A549 (cell line): ENCODE results near the gene ANKRD40. TPM values are rescaled to one million over a fixed set of nuclear protein-coding genes. Genes with fewer than 3 reads are reported as not detected.

ENCODE experiments used
- BHLHE40 ChIP-seq: IDR thresholded peaks from 2 replicates; pipeline ENCODE4 v1.6.1; 2012; ENCODE audit warnings: low read depth, low read length, inconsistent platforms
- CHD2 ChIP-seq: fragments of 150-350 bp; IDR thresholded peaks from 2 replicates; pipeline ENCODE4 v1.6.1; 2014; ENCODE audit warnings: low read length; ENCODE audit not compliant: partially characterized antibody
- ESRRA ChIP-seq: fragments of 150-350 bp; IDR thresholded peaks from 2 replicates; pipeline ENCODE4 v1.6.1; 2014; ENCODE audit warnings: mild to moderate bottlenecking, low read length, borderline replicate concordance
- FOSL2 ChIP-seq, 2 experiments: fragments of 450-650 bp in 1 of 2; fragments of >200 bp in 1 of 2; sonication (Bioruptor Twin) in 1 of 2; formaldehyde crosslinking; IDR thresholded peaks; 2 replicates each; pipeline versions ENCODE4 v1.5.0 to v1.6.1; 2016 to 2020; ENCODE audit warnings: mild to moderate bottlenecking in 1 of 2, moderate library complexity in 1 of 2
- HEYL ChIP-seq: fragments of 250-450 bp; sonication (Bioruptor Pico); IDR thresholded peaks from 2 replicates; pipeline ENCODE4 v1.8.0; 2021; ENCODE audit warnings: mild to moderate bottlenecking, moderate library complexity
- HOXB5 ChIP-seq: fragments of 250-450 bp; sonication (Bioruptor Pico); IDR thresholded peaks from 2 replicates; pipeline ENCODE4 v1.5.0; 2020; ENCODE audit warnings: mild to moderate bottlenecking, moderate library complexity
- JUNB ChIP-seq: fragments of >200 bp; sonication (Bioruptor Twin); formaldehyde crosslinking; IDR thresholded peaks from 2 replicates; pipeline ENCODE4 v1.6.1; 2016
- MAFK ChIP-seq: fragments of 450-650 bp; IDR thresholded peaks from 2 replicates; pipeline ENCODE4 v1.6.1; 2014; ENCODE audit not compliant: partially characterized antibody
- MAZ ChIP-seq: fragments of 150-350 bp; IDR thresholded peaks from 2 replicates; pipeline ENCODE4 v1.6.1; 2014; ENCODE audit warnings: antibody characterized with exemption, low read depth, low read length, borderline replicate concordance
- MYC ChIP-seq: IDR thresholded peaks from 2 replicates; pipeline ENCODE4 v1.6.1; 2012; ENCODE audit warnings: mild to moderate bottlenecking, inconsistent platforms, low read length, improper control_type of control experiment, borderline replicate concordance
- NFE2L2 ChIP-seq: fragments of 150-350 bp; conservative IDR thresholded peaks from 2 replicates; pipeline ENCODE4 v1.6.1; 2014; ENCODE audit warnings: low read length
- NR3C1 ChIP-seq: fragments of >200 bp; sonication (Bioruptor Twin); formaldehyde crosslinking; IDR thresholded peaks from 3 replicates; pipeline ENCODE4 v1.6.1; 2017
- RAD21 ChIP-seq, 2 experiments: fragments of >200 bp in 1 of 2; sonication (Bioruptor Twin) in 1 of 2; formaldehyde crosslinking in 1 of 2; IDR thresholded peaks in 1 of 2; conservative IDR thresholded peaks in 1 of 2; 2 replicates in 1 of 2; 3 replicates in 1 of 2; pipeline ENCODE4 v1.6.1; 2012 to 2018; ENCODE audit warnings: inconsistent platforms in 1 of 2
- SREBF2 ChIP-seq: fragments of 450-650 bp; IDR thresholded peaks from 2 replicates; pipeline ENCODE4 v1.6.1; 2014; ENCODE audit warnings: mild to moderate bottlenecking, moderate library complexity
- ZNF302 ChIP-seq: fragments of 250-450 bp; sonication (Bioruptor Pico); IDR thresholded peaks from 2 replicates; pipeline ENCODE4 v1.9.0; 2021; ENCODE audit warnings: inconsistent platforms, mild to moderate bottlenecking, moderate library complexity
- ZSCAN20 ChIP-seq: fragments of 250-450 bp; sonication (Bioruptor Pico); IDR thresholded peaks from 2 replicates; pipeline ENCODE4 v1.8.0; 2022; ENCODE audit warnings: mild to moderate bottlenecking, moderate library complexity
- polyA plus RNA-seq, 4 experiments: library from polyadenylated mRNA; depleted of rRNA in 3 of 4; stranded (reverse); fragments of >200 nt; fragmentation: RNase III in 1 of 4; extraction: RNeasy Plus Mini Kit Qiagen cat#74134 plus additional on column Dnase treatment in 1 of 4; gene quantifications; 2 replicates in 3 of 4; 3 replicates in 1 of 4; pipeline ENCODE4 v1.2.3, GENCODE V29; 2011 to 2017
- TF ChIP-seq, protein P1 (sequence below): fragments of 450-650 bp; IDR thresholded peaks from 2 replicates; pipeline ENCODE4 v1.6.1; 2014; ENCODE audit warnings: antibody characterized with exemption
- TF ChIP-seq, protein P2 (sequence below): fragments of 200-600 bp; sonication (generic); IDR thresholded peaks from 2 replicates; pipeline ENCODE4 v1.6.1; 2016; ENCODE audit warnings: antibody characterized with exemption, mild to moderate bottlenecking, moderate library complexity
- TF ChIP-seq, protein P3 (sequence below): IDR thresholded peaks from 2 replicates; pipeline ENCODE4 v1.6.1; 2012; ENCODE audit warnings: low read depth, borderline replicate concordance
- TF ChIP-seq, protein P4 (sequence below): fragments of 250-450 bp; sonication (Bioruptor Pico); IDR thresholded peaks from 2 replicates; pipeline ENCODE4 v1.5.0; 2021; ENCODE audit warnings: mild to moderate bottlenecking, moderate library complexity, borderline replicate concordance
- TF ChIP-seq, protein P5 (sequence below): IDR thresholded peaks from 2 replicates; pipeline ENCODE4 v1.6.1; 2012

Gene ANKRD40
- polyA plus RNA-seq, 2 of the 4 experiments (the other 2 are of a cell fraction) = 50.1 to 84.3 TPM

DNA sequence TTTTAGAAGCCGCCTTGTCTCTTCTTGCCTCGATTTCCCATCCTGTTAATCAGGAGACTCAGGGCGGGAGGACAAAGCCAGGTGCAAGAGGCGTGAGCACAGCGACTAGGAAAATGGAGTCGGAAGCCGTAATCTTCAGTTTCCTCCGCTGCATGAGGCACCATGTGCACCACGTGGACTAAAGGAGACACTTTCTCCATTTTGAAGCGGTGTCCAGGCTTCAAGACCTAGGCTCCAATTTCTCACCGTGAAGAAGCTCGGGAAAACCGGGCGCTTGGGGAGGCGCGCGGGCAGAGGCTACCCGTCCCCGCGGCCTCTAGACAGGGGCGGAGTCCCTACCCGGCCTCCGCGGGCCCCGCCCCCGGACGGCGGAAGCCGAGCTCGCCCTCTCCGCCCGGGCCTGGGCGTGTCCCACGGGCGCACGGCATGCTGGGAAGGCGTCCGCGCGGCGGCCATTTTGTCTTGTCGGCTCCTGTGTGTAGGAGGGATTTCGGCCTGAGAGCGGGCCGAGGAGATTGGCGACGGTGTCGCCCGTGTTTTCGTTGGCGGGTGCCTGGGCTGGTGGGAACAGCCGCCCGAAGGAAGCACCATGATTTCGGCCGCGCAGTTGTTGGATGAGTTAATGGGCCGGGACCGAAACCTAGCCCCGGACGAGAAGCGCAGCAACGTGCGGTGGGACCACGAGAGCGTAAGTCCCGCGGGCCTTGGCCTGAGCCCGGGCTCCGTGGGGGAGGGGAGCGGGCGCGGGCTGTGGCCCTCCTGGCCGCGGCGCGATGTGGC, 11.6 kb upstream of the ANKRD40 start, which contains the start of gene LUC7L3 (continued):
- TF ChIP-seq, protein P1, sequence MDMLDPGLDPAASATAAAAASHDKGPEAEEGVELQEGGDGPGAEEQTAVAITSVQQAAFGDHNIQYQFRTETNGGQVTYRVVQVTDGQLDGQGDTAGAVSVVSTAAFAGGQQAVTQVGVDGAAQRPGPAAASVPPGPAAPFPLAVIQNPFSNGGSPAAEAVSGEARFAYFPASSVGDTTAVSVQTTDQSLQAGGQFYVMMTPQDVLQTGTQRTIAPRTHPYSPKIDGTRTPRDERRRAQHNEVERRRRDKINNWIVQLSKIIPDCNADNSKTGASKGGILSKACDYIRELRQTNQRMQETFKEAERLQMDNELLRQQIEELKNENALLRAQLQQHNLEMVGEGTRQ = peak; percentile 73
- TF ChIP-seq MAZ (peak; percentile 38; the same call in 1 of the 2 replicates), BHLHE40 (no peak), ZNF302 (peak; percentile 65; the same call in 1 of the 2 replicates), MYC (peak; percentile 95), NFE2L2 (no peak), MAFK (peak; percentile 35), HOXB5 (CRISPR knock-in tag) (peak; percentile 93), ZSCAN20 (CRISPR knock-in tag) (peak; percentile 32), FOSL2 (IDR thresholded peaks at IDR 0.05) (no peak), FOSL2 (CRISPR knock-in tag; IDR thresholded peaks at IDR 0.05) (peak; percentile 17), ESRRA (no peak), SREBF2 (no peak), NR3C1 (no peak), CHD2 (peak; percentile 74), JUNB (no peak), RAD21 (conservative IDR thresholded peaks at IDR 0.05 in 1 of 2, IDR thresholded peaks at IDR 0.05 in 1 of 2) (no peak), HEYL (no peak; the same call in 1 of the 2 replicates)
- TF ChIP-seq, protein P2, sequence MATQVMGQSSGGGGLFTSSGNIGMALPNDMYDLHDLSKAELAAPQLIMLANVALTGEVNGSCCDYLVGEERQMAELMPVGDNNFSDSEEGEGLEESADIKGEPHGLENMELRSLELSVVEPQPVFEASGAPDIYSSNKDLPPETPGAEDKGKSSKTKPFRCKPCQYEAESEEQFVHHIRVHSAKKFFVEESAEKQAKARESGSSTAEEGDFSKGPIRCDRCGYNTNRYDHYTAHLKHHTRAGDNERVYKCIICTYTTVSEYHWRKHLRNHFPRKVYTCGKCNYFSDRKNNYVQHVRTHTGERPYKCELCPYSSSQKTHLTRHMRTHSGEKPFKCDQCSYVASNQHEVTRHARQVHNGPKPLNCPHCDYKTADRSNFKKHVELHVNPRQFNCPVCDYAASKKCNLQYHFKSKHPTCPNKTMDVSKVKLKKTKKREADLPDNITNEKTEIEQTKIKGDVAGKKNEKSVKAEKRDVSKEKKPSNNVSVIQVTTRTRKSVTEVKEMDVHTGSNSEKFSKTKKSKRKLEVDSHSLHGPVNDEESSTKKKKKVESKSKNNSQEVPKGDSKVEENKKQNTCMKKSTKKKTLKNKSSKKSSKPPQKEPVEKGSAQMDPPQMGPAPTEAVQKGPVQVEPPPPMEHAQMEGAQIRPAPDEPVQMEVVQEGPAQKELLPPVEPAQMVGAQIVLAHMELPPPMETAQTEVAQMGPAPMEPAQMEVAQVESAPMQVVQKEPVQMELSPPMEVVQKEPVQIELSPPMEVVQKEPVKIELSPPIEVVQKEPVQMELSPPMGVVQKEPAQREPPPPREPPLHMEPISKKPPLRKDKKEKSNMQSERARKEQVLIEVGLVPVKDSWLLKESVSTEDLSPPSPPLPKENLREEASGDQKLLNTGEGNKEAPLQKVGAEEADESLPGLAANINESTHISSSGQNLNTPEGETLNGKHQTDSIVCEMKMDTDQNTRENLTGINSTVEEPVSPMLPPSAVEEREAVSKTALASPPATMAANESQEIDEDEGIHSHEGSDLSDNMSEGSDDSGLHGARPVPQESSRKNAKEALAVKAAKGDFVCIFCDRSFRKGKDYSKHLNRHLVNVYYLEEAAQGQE = peak; percentile 59
- TF ChIP-seq, protein P3, sequence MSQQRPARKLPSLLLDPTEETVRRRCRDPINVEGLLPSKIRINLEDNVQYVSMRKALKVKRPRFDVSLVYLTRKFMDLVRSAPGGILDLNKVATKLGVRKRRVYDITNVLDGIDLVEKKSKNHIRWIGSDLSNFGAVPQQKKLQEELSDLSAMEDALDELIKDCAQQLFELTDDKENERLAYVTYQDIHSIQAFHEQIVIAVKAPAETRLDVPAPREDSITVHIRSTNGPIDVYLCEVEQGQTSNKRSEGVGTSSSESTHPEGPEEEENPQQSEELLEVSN = peak; percentile 90
- TF ChIP-seq, protein P4, sequence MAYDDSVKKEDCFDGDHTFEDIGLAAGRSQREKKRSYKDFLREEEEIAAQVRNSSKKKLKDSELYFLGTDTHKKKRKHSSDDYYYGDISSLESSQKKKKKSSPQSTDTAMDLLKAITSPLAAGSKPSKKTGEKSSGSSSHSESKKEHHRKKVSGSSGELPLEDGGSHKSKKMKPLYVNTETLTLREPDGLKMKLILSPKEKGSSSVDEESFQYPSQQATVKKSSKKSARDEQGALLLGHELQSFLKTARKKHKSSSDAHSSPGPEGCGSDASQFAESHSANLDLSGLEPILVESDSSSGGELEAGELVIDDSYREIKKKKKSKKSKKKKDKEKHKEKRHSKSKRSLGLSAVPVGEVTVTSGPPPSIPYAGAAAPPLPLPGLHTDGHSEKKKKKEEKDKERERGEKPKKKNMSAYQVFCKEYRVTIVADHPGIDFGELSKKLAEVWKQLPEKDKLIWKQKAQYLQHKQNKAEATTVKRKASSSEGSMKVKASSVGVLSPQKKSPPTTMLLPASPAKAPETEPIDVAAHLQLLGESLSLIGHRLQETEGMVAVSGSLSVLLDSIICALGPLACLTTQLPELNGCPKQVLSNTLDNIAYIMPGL (CRISPR knock-in tag) = peak; percentile 66; the same call in 1 of the 2 replicates
- TF ChIP-seq, protein P5, sequence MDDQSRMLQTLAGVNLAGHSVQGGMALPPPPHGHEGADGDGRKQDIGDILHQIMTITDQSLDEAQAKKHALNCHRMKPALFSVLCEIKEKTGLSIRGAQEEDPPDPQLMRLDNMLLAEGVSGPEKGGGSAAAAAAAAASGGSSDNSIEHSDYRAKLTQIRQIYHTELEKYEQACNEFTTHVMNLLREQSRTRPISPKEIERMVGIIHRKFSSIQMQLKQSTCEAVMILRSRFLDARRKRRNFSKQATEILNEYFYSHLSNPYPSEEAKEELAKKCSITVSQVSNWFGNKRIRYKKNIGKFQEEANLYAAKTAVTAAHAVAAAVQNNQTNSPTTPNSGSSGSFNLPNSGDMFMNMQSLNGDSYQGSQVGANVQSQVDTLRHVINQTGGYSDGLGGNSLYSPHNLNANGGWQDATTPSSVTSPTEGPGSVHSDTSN = no peak
